Measurements from ENCODE around the gene SSB. TPM values are rescaled to one million over a fixed set of nuclear protein-coding genes. Genes with fewer than 3 reads are reported as not detected.
"Not testable (repeated sequence)": the region's sequence is repeated elsewhere in the genome, so short reads cannot be mapped to it uniquely, and the experiment has no call there.

The SSB gene
- total and polyA plus RNA-seq, 3 experiments from 2014 or later, result 101 to 153 (median 113) TPM

GRCh38 chr2:169816961-169817360, 18.3 kb downstream of the SSB start:
- Mint-ChIP-seq H3K4me1 (peaks cover 19 to 54% (median 51%) of the 10 kb centered on the region in 3 donors), H3K27ac (peak overlapping the region in 6 of 8 donors; percentile 30 to 61 (median 38)), H3K36me3 (peaks cover 24 to 85% (median 24%) of the 10 kb centered on the region in 3 donors)
- CTCF ChIA-PET; H3K27me3 ChIP-seq (ENCODE audit: insufficient read depth, low read length, poor library complexity, severe bottlenecking); H3K4me1 ChIP-seq (ENCODE audit: insufficient read depth, low read length); H3K4me3 ChIP-seq (ENCODE audit: low read length); POLR2A ChIA-PET; H3K9me3 ChIP-seq (ENCODE audit: low read length); H3K27me3 Mint-ChIP-seq; H3K9me3 Mint-ChIP-seq; H3K4me3 Mint-ChIP-seq; H3K27ac ChIP-seq (ENCODE audit: low read depth, low read length); DNase-seq: not testable (repeated sequence)
- peaks cover 33% of the 10 kb centered on the region for H3K36me3 ChIP-seq (ENCODE audit: insufficient read depth, low read length)

DNA sequence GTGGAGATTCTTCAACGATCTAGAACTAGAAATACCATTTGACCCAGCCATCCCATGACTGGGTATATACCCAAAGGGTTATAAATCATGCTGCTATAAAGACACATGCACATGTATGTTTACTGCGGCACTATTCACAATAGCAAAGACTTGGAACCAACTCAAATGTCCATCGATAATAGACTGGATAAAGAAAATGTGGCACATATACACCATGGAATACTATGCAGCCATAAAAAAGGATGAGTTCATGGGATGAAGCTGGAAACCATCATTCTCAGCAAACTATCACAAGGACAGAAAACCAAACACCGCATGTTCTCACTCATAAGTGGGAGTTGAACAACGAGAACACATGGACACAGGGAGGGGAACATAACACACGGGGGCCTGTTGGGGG, 18.7 kb downstream of the SSB start:
- H3K27ac Mint-ChIP-seq, result peak overlapping the region in 2 of 8 donors; percentile 34 to 58
- CTCF ChIA-PET, result not testable (repeated sequence)

GRCh38 chr2:169818241-169818640, 19.6 kb downstream of the SSB start:
- Mint-ChIP-seq H3K9me3 (peaks cover 0 to 2% (median 0%) of the 10 kb centered on the region in 5 donors), H3K36me3 (peaks cover 20 to 75% (median 24%) of the 10 kb centered on the region in 3 donors), H3K27me3 (no peaks in the 10 kb centered on the region), H3K4me3 (no peak overlapping the region), H3K4me1 (peaks cover 30 to 66% (median 64%) of the 10 kb centered on the region in 3 donors), H3K27ac (peak overlapping the region in 3 of 8 donors; percentile 8 to 28 (median 13))
- no peaks in the 10 kb centered on the region for H3K27me3 ChIP-seq (ENCODE audit: insufficient read depth, low read length, poor library complexity, severe bottlenecking)
- peaks cover 15% of the 10 kb centered on the region for H3K4me1 ChIP-seq (ENCODE audit: insufficient read depth, low read length)
- no peak overlapping the region for H3K4me3 ChIP-seq (ENCODE audit: low read length)
- no peaks in the 10 kb centered on the region for H3K9me3 ChIP-seq (ENCODE audit: low read length)
- ChIA-PET POLR2A (no interaction called here), CTCF (interaction anchor here (1.1 kb wide), 1 partner anchor 9 kb away, joined by 4 read pairs; the partner anchor contains the start of gene UBR3)
- DNase-seq, result no peak
- peaks cover 24% of the 10 kb centered on the region for H3K36me3 ChIP-seq (ENCODE audit: insufficient read depth, low read length)
- no peak overlapping the region for H3K27ac ChIP-seq (ENCODE audit: low read depth, low read length)

More for the DNA sequence above, 18.7 kb downstream of the SSB start:
- H3K27me3 ChIP-seq (ENCODE audit: insufficient read depth, low read length, poor library complexity, severe bottlenecking); H3K9me3 Mint-ChIP-seq; H3K27me3 Mint-ChIP-seq; H3K4me3 Mint-ChIP-seq; H3K27ac ChIP-seq (ENCODE audit: low read depth, low read length); H3K4me3 ChIP-seq (ENCODE audit: low read length); POLR2A ChIA-PET; DNase-seq; H3K9me3 ChIP-seq (ENCODE audit: low read length); H3K4me1 ChIP-seq (ENCODE audit: insufficient read depth, low read length): not testable (repeated sequence)
- peaks cover 29% of the 10 kb centered on the region for H3K36me3 ChIP-seq (ENCODE audit: insufficient read depth, low read length)
- Mint-ChIP-seq H3K36me3 (peaks cover 21 to 81% (median 24%) of the 10 kb centered on the region in 3 donors), H3K4me1 (peaks cover 22 to 57% (median 55%) of the 10 kb centered on the region in 3 donors)

- Histone ChIP-seq H3K4me3 (ENCODE audit: low read length) (no peak overlapping the region), H3K27ac (ENCODE audit: low read depth, low read length) (no peak overlapping the region), H3K27me3 (ENCODE audit: insufficient read depth, low read length, poor library complexity, severe bottlenecking) (no peaks in the 10 kb centered on the region), H3K36me3 (ENCODE audit: insufficient read depth, low read length) (peaks cover 20% of the 10 kb centered on the region), H3K9me3 (ENCODE audit: low read length) (no peaks in the 10 kb centered on the region), H3K4me1 (ENCODE audit: insufficient read depth, low read length) (peaks cover 23% of the 10 kb centered on the region)
- no peaks in the 10 kb centered on the region for H3K27me3 Mint-ChIP-seq
- H3K9me3 Mint-ChIP-seq, result peaks cover 0 to 2% (median 0%) of the 10 kb centered on the region in 5 donors
- DNase-seq, result no peak
- peaks cover 20 to 71% (median 24%) of the 10 kb centered on the region in 3 donors for H3K36me3 Mint-ChIP-seq
- peak overlapping the region in 5 of 8 donors; percentile 5 to 58 (median 43) for H3K27ac Mint-ChIP-seq
- peaks cover 37 to 75% (median 72%) of the 10 kb centered on the region in 3 donors for H3K4me1 Mint-ChIP-seq
- POLR2A ChIA-PET, result no interaction called here
- H3K4me3 Mint-ChIP-seq, result no peak overlapping the region
- CTCF ChIA-PET, result interaction anchor here (1.1 kb wide), 1 partner anchor 8 kb away, joined by 4 read pairs; the partner anchor contains the start of gene UBR3
Observed at GRCh38 chr2:169819106-169819505, 20.4 kb downstream of the SSB start.

GRCh38 chr2:169820101-169820500, 21.4 kb downstream of the SSB start:
- DNase-seq; H3K9me3 Mint-ChIP-seq; H3K4me3 ChIP-seq (ENCODE audit: low read length); H3K9me3 ChIP-seq (ENCODE audit: low read length); H3K27ac ChIP-seq (ENCODE audit: low read depth, low read length); POLR2A ChIA-PET; H3K27me3 ChIP-seq (ENCODE audit: insufficient read depth, low read length, poor library complexity, severe bottlenecking); H3K27me3 Mint-ChIP-seq; CTCF ChIA-PET: not testable (repeated sequence)
- Mint-ChIP-seq H3K27ac (peak overlapping the region in 6 of 8 donors; percentile 14 to 78 (median 38)), H3K4me3 (peak overlapping the region in 2 of 7 donors; percentile 20 to 37), H3K4me1 (peaks cover 43 to 81% (median 79%) of the 10 kb centered on the region in 3 donors), H3K36me3 (peaks cover 20 to 70% (median 24%) of the 10 kb centered on the region in 3 donors)
- Histone ChIP-seq H3K36me3 (ENCODE audit: insufficient read depth, low read length) (peaks cover 16% of the 10 kb centered on the region), H3K4me1 (ENCODE audit: insufficient read depth, low read length) (peaks cover 27% of the 10 kb centered on the region)

GRCh38 chr2:169822036-169822435, 23.4 kb downstream of the SSB start:
- peaks cover 12 to 51% (median 16%) of the 10 kb centered on the region in 3 donors for H3K36me3 Mint-ChIP-seq
- ChIA-PET POLR2A (no interaction called here), CTCF (no interaction called here)
- Histone ChIP-seq H3K27ac (ENCODE audit: low read depth, low read length) (no peak overlapping the region), H3K27me3 (ENCODE audit: insufficient read depth, low read length, poor library complexity, severe bottlenecking) (no peaks in the 10 kb centered on the region), H3K4me3 (ENCODE audit: low read length) (no peak overlapping the region), H3K9me3 (ENCODE audit: low read length) (no peaks in the 10 kb centered on the region), H3K36me3 (ENCODE audit: insufficient read depth, low read length) (peaks cover 10% of the 10 kb centered on the region), H3K4me1 (ENCODE audit: insufficient read depth, low read length) (peaks cover 29% of the 10 kb centered on the region)
- no peaks in the 10 kb centered on the region for H3K27me3 Mint-ChIP-seq
- H3K4me1 Mint-ChIP-seq, result peaks cover 43 to 79% (median 75%) of the 10 kb centered on the region in 3 donors
- H3K9me3 Mint-ChIP-seq, result peaks cover 0 to 2% (median 0%) of the 10 kb centered on the region in 5 donors
- peak overlapping the region in 3 of 8 donors; percentile 2 to 82 (median 62) for H3K27ac Mint-ChIP-seq
- DNase-seq, result no peak
- peak overlapping the region in 3 of 7 donors; percentile 0 to 34 (median 33) for H3K4me3 Mint-ChIP-seq

GRCh38 chr2:169822785-169823392, 24.2 kb downstream of the SSB start:
- Mint-ChIP-seq H3K4me3 (peak overlapping the region; percentile 59 to 86 (median 73)), H3K9me3 (no peaks in the 10 kb centered on the region), H3K27ac (peak overlapping the region in 7 of 8 donors; percentile 36 to 82 (median 53)), H3K27me3 (no peaks in the 10 kb centered on the region), H3K36me3 (peaks cover 6 to 46% (median 10%) of the 10 kb centered on the region in 3 donors), H3K4me1 (peaks cover 43 to 76% (median 73%) of the 10 kb centered on the region in 3 donors)
- H3K36me3 ChIP-seq (ENCODE audit: insufficient read depth, low read length), result peaks cover 8% of the 10 kb centered on the region
- ChIA-PET CTCF (interaction anchor here (3.5 kb wide), 1 partner anchor 22 kb away, joined by 14 read pairs; no protein-coding TSS in a partner anchor), POLR2A (interaction anchor here (2.3 kb wide), 1 partner anchor 24 kb away, joined by 15 read pairs; the partner anchor contains the start of gene SSB)
- H3K27me3 ChIP-seq (ENCODE audit: insufficient read depth, low read length, poor library complexity, severe bottlenecking), result no peaks in the 10 kb centered on the region
- H3K27ac ChIP-seq (ENCODE audit: low read depth, low read length), result no peak overlapping the region
- peaks cover 29% of the 10 kb centered on the region for H3K4me1 ChIP-seq (ENCODE audit: insufficient read depth, low read length)
- no peak overlapping the region for H3K4me3 ChIP-seq (ENCODE audit: low read length)
- no peaks in the 10 kb centered on the region for H3K9me3 ChIP-seq (ENCODE audit: low read length)
- no peak for DNase-seq

DNA sequence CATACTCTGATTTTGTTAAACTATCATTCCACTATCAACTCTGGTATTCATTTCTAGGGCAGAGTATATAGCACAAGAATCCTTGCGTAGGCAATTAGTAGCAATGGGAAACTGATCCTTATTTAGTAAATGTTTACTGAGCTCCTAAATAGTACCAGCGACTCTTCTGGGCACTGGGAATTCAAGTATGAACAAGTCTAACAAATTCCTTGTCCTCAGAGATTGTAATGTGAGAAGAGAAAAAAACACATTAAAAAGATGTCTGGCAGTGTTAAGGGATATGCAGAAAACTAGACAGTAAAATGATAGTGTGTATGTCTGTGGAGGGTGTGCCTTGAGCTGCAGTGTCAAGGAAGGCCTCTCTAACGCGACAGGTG, 25.3 kb downstream of the SSB start:
- Mint-ChIP-seq H3K4me1 (peaks cover 50 to 79% (median 75%) of the 10 kb centered on the region in 3 donors), H3K27me3 (no peaks in the 10 kb centered on the region), H3K27ac (peak overlapping the region; percentile 71 to 93 (median 88)), H3K36me3 (peaks cover 0 to 40% (median 4%) of the 10 kb centered on the region in 3 donors), H3K9me3 (no peaks in the 10 kb centered on the region), H3K4me3 (peak overlapping the region; percentile 88 to 98 (median 95))
- Histone ChIP-seq H3K9me3 (ENCODE audit: low read length) (no peaks in the 10 kb centered on the region), H3K4me1 (ENCODE audit: insufficient read depth, low read length) (peaks cover 37% of the 10 kb centered on the region), H3K27me3 (ENCODE audit: insufficient read depth, low read length, poor library complexity, severe bottlenecking) (no peaks in the 10 kb centered on the region), H3K4me3 (ENCODE audit: low read length) (peak overlapping the region; percentile 78), H3K36me3 (ENCODE audit: insufficient read depth, low read length) (peaks cover 3% of the 10 kb centered on the region), H3K27ac (ENCODE audit: low read depth, low read length) (peak overlapping the region; percentile 79)
- no peak for DNase-seq
- ChIA-PET POLR2A (interaction anchor here (0.5 to 2.3 kb wide), 2 partner anchors 25 to 180 kb away, joined by 6 to 15 read pairs; partner anchors contain the start of gene SSB), CTCF (interaction anchor here (1.0 to 3.5 kb wide), 7 partner anchors 9 to 106 kb away, joined by 3 to 14 read pairs (median 6); no protein-coding TSS in a partner anchor)

Data from CD8-positive, alpha-beta memory T cell (primary cell).